ENCODE data around the gene SIPA1L3. TPM values are rescaled to one million over a fixed set of nuclear protein-coding genes. Genes with fewer than 3 reads are reported as not detected.

Gene SIPA1L3
- total RNA-seq, 1 donor from 2014 or later = 29.6 TPM

- no peaks in the 10 kb centered on the region for H3K27me3 Mint-ChIP-seq (ENCODE audit: unreplicated experiment)
- DNase-seq (ENCODE audit: low spot score) = peak; percentile 59
- H3K36me3 Mint-ChIP-seq (ENCODE audit: low read depth, unreplicated experiment) = peaks cover 25% of the 10 kb centered on the region
- H3K4me1 Mint-ChIP-seq (ENCODE audit: unreplicated experiment) = peaks cover 3% of the 10 kb centered on the region
- no peaks in the 10 kb centered on the region for H3K9me3 Mint-ChIP-seq (ENCODE audit: unreplicated experiment)
- H3K4me3 Mint-ChIP-seq (ENCODE audit: unreplicated experiment) = no peak overlapping the region
- no peak overlapping the region for H3K27ac Mint-ChIP-seq (ENCODE audit: unreplicated experiment)
- TF ChIP-seq, protein P1, sequence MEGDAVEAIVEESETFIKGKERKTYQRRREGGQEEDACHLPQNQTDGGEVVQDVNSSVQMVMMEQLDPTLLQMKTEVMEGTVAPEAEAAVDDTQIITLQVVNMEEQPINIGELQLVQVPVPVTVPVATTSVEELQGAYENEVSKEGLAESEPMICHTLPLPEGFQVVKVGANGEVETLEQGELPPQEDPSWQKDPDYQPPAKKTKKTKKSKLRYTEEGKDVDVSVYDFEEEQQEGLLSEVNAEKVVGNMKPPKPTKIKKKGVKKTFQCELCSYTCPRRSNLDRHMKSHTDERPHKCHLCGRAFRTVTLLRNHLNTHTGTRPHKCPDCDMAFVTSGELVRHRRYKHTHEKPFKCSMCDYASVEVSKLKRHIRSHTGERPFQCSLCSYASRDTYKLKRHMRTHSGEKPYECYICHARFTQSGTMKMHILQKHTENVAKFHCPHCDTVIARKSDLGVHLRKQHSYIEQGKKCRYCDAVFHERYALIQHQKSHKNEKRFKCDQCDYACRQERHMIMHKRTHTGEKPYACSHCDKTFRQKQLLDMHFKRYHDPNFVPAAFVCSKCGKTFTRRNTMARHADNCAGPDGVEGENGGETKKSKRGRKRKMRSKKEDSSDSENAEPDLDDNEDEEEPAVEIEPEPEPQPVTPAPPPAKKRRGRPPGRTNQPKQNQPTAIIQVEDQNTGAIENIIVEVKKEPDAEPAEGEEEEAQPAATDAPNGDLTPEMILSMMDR (IDR thresholded peaks at IDR 0.05; ENCODE audit: unreplicated experiment) = peak; percentile 74
These were observed 227.6 kb downstream of the SIPA1L3 start for GRCh38 chr19:38134540-38135149.

- no peak for DNase-seq (ENCODE audit: low spot score)
- TF ChIP-seq, protein P1 (IDR thresholded peaks at IDR 0.05; ENCODE audit: unreplicated experiment) = no peak
- Mint-ChIP-seq H3K36me3 (ENCODE audit: low read depth, unreplicated experiment) (peaks cover 26% of the 10 kb centered on the region), H3K27me3 (ENCODE audit: unreplicated experiment) (no peaks in the 10 kb centered on the region), H3K9me3 (ENCODE audit: unreplicated experiment) (no peaks in the 10 kb centered on the region), H3K4me3 (ENCODE audit: unreplicated experiment) (no peak overlapping the region), H3K27ac (ENCODE audit: unreplicated experiment) (no peak overlapping the region), H3K4me1 (ENCODE audit: unreplicated experiment) (peaks cover 3% of the 10 kb centered on the region)
These were observed 228.4 kb downstream of the SIPA1L3 start for GRCh38 chr19:38135150-38135998.

- DNase-seq (ENCODE audit: low spot score) = no peak
- TF ChIP-seq, protein P1 (IDR thresholded peaks at IDR 0.05; ENCODE audit: unreplicated experiment) = no peak
- Mint-ChIP-seq H3K9me3 (ENCODE audit: unreplicated experiment) (no peaks in the 10 kb centered on the region), H3K4me1 (ENCODE audit: unreplicated experiment) (peaks cover 3% of the 10 kb centered on the region), H3K27me3 (ENCODE audit: unreplicated experiment) (peaks cover 1% of the 10 kb centered on the region), H3K4me3 (ENCODE audit: unreplicated experiment) (no peak overlapping the region), H3K36me3 (ENCODE audit: low read depth, unreplicated experiment) (peaks cover 19% of the 10 kb centered on the region), H3K27ac (ENCODE audit: unreplicated experiment) (no peak overlapping the region)
These were observed 232.1 kb downstream of the SIPA1L3 start for GRCh38 chr19:38139122-38139521.

DNA sequence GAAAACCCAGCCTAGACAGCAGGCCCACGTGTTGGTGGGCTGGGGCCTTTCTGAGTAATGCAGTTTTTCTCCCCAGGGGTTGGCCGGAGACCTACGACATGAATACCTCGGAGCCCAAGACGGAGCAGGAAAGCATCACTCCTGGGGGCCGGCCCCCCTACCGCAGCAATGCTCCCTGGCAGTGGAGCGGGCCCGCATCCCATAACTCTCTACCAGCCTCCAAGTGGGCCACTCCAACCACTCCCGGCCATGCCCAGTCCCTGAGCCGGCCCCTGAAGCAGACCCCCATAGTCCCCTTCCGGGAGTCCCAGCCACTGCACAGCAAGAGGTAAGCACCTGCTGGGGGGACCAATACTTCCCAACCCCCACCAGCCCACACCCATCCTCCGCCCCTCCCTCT lies 234.1 kb downstream of the SIPA1L3 start:
- Mint-ChIP-seq H3K4me1 (ENCODE audit: unreplicated experiment) (peaks cover 3% of the 10 kb centered on the region), H3K4me3 (ENCODE audit: unreplicated experiment) (no peak overlapping the region), H3K27ac (ENCODE audit: unreplicated experiment) (no peak overlapping the region), H3K27me3 (ENCODE audit: unreplicated experiment) (peaks cover 1% of the 10 kb centered on the region), H3K9me3 (ENCODE audit: unreplicated experiment) (no peaks in the 10 kb centered on the region), H3K36me3 (ENCODE audit: low read depth, unreplicated experiment) (peaks cover 27% of the 10 kb centered on the region)
- no peak for DNase-seq (ENCODE audit: low spot score)
- TF ChIP-seq, protein P1 (IDR thresholded peaks at IDR 0.05; ENCODE audit: unreplicated experiment) = no peak

Measured in endothelial cell (in vitro differentiated cells).